ENCODE results near the gene TBC1D16. TPM values are rescaled to one million over a fixed set of nuclear protein-coding genes. Genes with fewer than 3 reads are reported as not detected.
"Not testable (repeated sequence)": the region's sequence is repeated elsewhere in the genome, so short reads cannot be mapped to it uniquely, and the experiment has no call there.

The TBC1D16 gene
- total RNA-seq, 1 donor from 2014 or later: 44.9 TPM

GRCh38 chr17:80050706-80051105, 15.0 kb upstream of the TBC1D16 start:
- no peak for DNase-seq

GRCh38 chr17:80049986-80050385, 14.3 kb upstream of the TBC1D16 start:
- DNase-seq: no peak

- no peak for DNase-seq
Measured at GRCh38 chr17:80047176-80047575, 11.5 kb upstream of the TBC1D16 start.

- not testable (repeated sequence) for DNase-seq
Measured at GRCh38 chr17:80046709-80047108, 11.0 kb upstream of the TBC1D16 start.

GRCh38 chr17:80045703-80046102, 10.0 kb upstream of the TBC1D16 start:
- DNase-seq: no peak

- no peak for DNase-seq
Measured at GRCh38 chr17:80043963-80044362, 8.3 kb upstream of the TBC1D16 start.

- peak; percentile 47 for DNase-seq
Measured at GRCh38 chr17:80036715-80037477, 1.2 kb upstream of the TBC1D16 start.

GRCh38 chr17:80035937-80036714, 454 bp upstream of the TBC1D16 start, which contains the start of gene CCDC40:
CCDC40 (plus strand) TSS chr17:80036642; CDS start chr17:80036663, 21 bp downstream.
- DNase-seq: peak; percentile 81

- peak; percentile 51 for DNase-seq
Measured at GRCh38 chr17:80034791-80035686, 633 bp downstream of the TBC1D16 start.

- DNase-seq: no peak
Measured at GRCh38 chr17:80033840-80034239, 1.8 kb downstream of the TBC1D16 start.

GRCh38 chr17:80032614-80033171, 3.0 kb downstream of the TBC1D16 start:
- DNase-seq: no peak

GRCh38 chr17:80031691-80032430, 3.8 kb downstream of the TBC1D16 start:
- no peak for DNase-seq

- DNase-seq: no peak
Measured at GRCh38 chr17:80030730-80031410, 4.8 kb downstream of the TBC1D16 start.

GRCh38 chr17:80029258-80029974, 6.3 kb downstream of the TBC1D16 start:
- peak; percentile 40 for DNase-seq

- no peak for DNase-seq
Measured at GRCh38 chr17:80028030-80028429, 7.6 kb downstream of the TBC1D16 start.

- no peak for DNase-seq
Measured at GRCh38 chr17:80027043-80027435, 8.6 kb downstream of the TBC1D16 start.

- no peak for DNase-seq
Measured at GRCh38 chr17:80026359-80027042, 9.2 kb downstream of the TBC1D16 start.

GRCh38 chr17:80025796-80026195, 9.9 kb downstream of the TBC1D16 start:
- DNase-seq: no peak

GRCh38 chr17:80025140-80025539, 10.5 kb downstream of the TBC1D16 start:
- no peak for DNase-seq
